Fibroblast of the aortic adventitia (primary cell): ENCODE data around the gene TANC1. TPM values are rescaled to one million over a fixed set of nuclear protein-coding genes. Genes with fewer than 3 reads are reported as not detected.

Experiments used
- DNase-seq: peaks from one replicate; pipeline ENCODE4 v3.0.0-alpha.2; 2010; ENCODE audit warnings: low read depth
- H3K4me3 ChIP-seq: 2 replicates; pipeline ENCODE4 v1.5.1; 2011; ENCODE audit warnings: low read depth, mild to moderate bottlenecking, control low read depth, low read length, moderate library complexity
- CTCF ChIP-seq: IDR thresholded peaks from 2 replicates; pipeline ENCODE4 v1.5.1; 2011; ENCODE audit warnings: mild to moderate bottlenecking, low read length, control low read depth, inconsistent platforms; ENCODE audit not compliant: insufficient read depth
- total RNA-seq: library from RNA; depleted of rRNA; stranded (reverse); fragments of >200 nt; gene quantifications from 2 replicates; pipeline ENCODE4 v1.2.3, GENCODE V29; 2012; ENCODE audit warnings: low replicate concordance

TANC1 gene
- total RNA-seq, 1 donor: 11.9 TPM

- TF ChIP-seq CTCF: no peak
- no peak for DNase-seq
Observed at GRCh38 chr2:159179696-159180095, 211.3 kb downstream of the TANC1 start.

GRCh38 chr2:159183346-159183745 lies 214.9 kb downstream of the TANC1 start:
- TF ChIP-seq CTCF: no peak
- no peak for DNase-seq
- no peak overlapping the region for H3K4me3 ChIP-seq

More at GRCh38 chr2:159179696-159180095, 211.3 kb downstream of the TANC1 start:
- H3K4me3 ChIP-seq: no peak overlapping the region

DNA sequence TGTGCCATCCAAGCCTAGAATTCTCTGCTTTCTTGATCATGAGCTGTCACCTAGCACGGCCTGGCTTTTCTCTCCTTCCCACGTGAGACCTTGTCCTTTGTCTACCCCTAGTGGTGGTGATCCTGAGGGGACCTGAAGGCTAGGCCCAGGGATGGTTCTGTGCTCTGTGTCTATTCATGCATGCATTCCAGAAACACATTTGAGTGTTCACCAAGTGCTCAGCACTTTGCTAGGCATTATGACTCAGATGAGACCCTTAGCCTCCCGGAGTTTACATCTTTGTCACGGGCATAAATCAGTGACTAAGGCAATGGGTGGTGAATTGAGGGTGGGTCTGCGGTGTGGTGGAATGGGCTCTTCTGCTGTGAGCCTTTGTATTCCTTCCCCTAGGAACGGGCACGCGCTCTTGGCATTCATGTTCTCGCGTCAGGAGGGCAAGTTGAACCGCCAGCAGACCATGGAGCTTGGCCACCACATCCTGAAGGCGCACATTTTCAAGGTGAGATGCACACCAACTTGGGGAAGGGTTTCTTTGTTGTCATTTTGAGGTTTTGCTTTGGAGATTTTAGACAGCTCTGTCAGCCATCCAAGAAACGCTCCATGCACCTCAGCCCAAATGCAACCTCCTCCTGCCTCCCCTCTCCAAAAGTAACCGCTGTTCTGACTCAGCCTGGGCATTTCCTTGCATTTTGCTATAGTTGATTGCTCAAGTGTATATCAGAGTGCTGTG lies 217.1 kb downstream of the TANC1 start:
- no peak overlapping the region for H3K4me3 ChIP-seq
- DNase-seq: peak; percentile 13
- peak; percentile 30 for TF ChIP-seq CTCF

DNA sequence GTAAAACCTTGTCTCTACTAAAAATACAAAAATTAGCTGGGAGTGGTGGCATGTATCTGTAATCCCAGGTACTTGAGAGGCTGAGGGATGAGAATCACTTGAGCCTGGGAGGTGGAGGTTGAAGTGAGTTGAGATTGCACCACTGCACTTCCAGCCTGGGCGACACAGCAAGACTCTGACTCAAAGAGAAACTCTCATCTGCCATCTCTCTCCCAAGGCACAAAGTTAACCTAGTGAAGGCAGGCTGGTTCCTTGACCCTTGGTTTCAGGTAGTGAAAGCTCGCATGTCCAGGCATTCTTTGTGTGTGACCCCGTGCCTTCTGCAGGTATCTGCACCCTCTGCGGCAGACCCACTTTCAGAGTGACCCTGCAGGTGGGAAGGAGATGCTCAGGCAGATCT lies 218.0 kb downstream of the TANC1 start:
- DNase-seq: no peak
- no peak overlapping the region for H3K4me3 ChIP-seq
- TF ChIP-seq CTCF: no peak

DNA sequence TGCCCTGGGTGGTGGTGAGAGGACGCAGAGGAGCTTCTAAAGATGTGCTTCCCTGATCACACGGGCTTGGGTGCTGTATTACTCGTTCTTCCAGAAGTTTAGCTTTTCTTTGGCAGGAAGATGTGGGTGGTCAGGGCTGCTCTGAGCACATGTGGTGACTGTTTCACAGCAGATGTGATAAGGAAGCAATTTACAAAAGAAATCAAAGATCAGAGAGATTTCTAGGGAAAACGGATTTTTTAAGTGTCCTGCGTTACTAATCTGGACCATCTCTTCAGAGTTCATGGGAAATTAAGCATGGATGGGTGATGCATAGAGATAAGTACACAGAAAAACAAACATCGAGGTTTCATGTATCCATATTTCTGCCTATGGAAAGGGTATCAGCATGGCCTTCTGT lies 218.7 kb downstream of the TANC1 start:
- TF ChIP-seq CTCF: no peak
- no peak overlapping the region for H3K4me3 ChIP-seq
- peak; percentile 43 for DNase-seq

DNA sequence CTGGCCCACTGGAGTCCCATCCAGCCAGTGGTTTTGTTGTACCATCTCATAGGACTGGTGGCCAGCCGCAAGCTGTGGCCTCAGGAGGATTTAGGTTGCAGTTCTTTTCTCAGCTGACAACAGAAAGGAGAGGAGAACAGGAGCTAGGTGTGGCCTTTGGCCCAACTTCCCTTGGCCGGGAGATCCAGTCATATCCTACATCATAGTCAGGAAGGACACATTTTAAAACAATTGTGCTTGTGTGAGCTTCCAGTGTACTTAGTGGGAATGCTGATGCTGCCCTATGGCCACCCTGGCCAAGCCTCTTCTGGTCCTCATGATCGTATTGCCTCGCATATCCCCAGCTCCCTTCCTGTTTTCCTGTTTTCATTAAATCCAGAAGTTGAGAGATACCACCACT lies 220.0 kb downstream of the TANC1 start:
- no peak for DNase-seq
- no peak overlapping the region for H3K4me3 ChIP-seq
- TF ChIP-seq CTCF: no peak
